CD8-positive, alpha-beta memory T cell (primary cell): Measurements from ENCODE around the gene DPPA4. TPM values are rescaled to one million over a fixed set of nuclear protein-coding genes. Genes with fewer than 3 reads are reported as not detected.

ENCODE experiments used
- CTCF ChIA-PET: fragments of 350-600 bp; sonication (Branson Sonifier 250); formaldehyde crosslinking; loops from one replicate; lab custom pipeline; 2021; ENCODE audit warnings: antibody characterized with exemption; lab: Charles Lee
- POLR2A ChIA-PET: fragments of 350-600 bp; sonication (Branson Sonifier 250); formaldehyde crosslinking; loops from one replicate; lab custom pipeline; 2021; ENCODE audit warnings: antibody characterized with exemption; lab: Charles Lee
- DNase-seq, 5 donors: peaks; one replicate each; pipeline versions ENCODE4 v3.0.0 to v3.0.0-alpha.2; 2020 to 2022; ENCODE audit warnings: mixed read lengths in 1 of 5
- H3K27ac ChIP-seq: one replicate; pipeline ENCODE4 v1.7.0; 2013; ENCODE audit warnings: low read depth, mild to moderate bottlenecking, low read length, moderate library complexity
- H3K27me3 ChIP-seq: 2 replicates; pipeline ENCODE4 v1.7.0; 2013; ENCODE audit warnings: low read length, mild to moderate bottlenecking; ENCODE audit not compliant: insufficient read depth, poor library complexity, severe bottlenecking
- H3K36me3 ChIP-seq: 2 replicates; pipeline ENCODE4 v1.7.0; 2013; ENCODE audit warnings: mild to moderate bottlenecking, low read length, moderate library complexity; ENCODE audit not compliant: insufficient read depth
- H3K4me1 ChIP-seq: 2 replicates; pipeline ENCODE4 v1.7.0; 2013; ENCODE audit warnings: mild to moderate bottlenecking, low read length, moderate library complexity; ENCODE audit not compliant: insufficient read depth
- H3K4me3 ChIP-seq: 2 replicates; pipeline ENCODE4 v1.7.0; 2013; ENCODE audit warnings: mild to moderate bottlenecking, low read length
- H3K9me3 ChIP-seq: 2 replicates; pipeline ENCODE4 v1.7.0; 2013; ENCODE audit warnings: mild to moderate bottlenecking, low read length
- H3K27ac Mint-ChIP-seq, 8 donors: one replicate each; pipeline ENCODE4 v1.8.0; 2020 to 2021; ENCODE audit warnings: mixed read lengths in 8 of 8, mild to moderate bottlenecking in 6 of 8, inconsistent platforms in 3 of 8, moderate library complexity in 3 of 8
- H3K27me3 Mint-ChIP-seq, 2 donors: one replicate each; pipeline ENCODE4 v1.8.0; 2020 to 2021; ENCODE audit warnings: mixed read lengths in 2 of 2, mild to moderate bottlenecking in 1 of 2, moderate library complexity in 1 of 2
- H3K36me3 Mint-ChIP-seq, 3 donors: one replicate each; pipeline ENCODE4 v1.8.0; 2020 to 2021; ENCODE audit warnings: mixed read lengths in 3 of 3, inconsistent platforms in 1 of 3, mild to moderate bottlenecking in 1 of 3
- H3K4me1 Mint-ChIP-seq, 3 donors: one replicate each; pipeline ENCODE4 v1.8.0; 2020 to 2021; ENCODE audit warnings: mixed read lengths in 3 of 3, inconsistent platforms in 1 of 3, mild to moderate bottlenecking in 1 of 3
- H3K4me3 Mint-ChIP-seq, 7 donors: one replicate each; pipeline ENCODE4 v1.8.0; 2020 to 2021; ENCODE audit warnings: mixed read lengths in 7 of 7, mild to moderate bottlenecking in 6 of 7, moderate library complexity in 4 of 7, inconsistent platforms in 2 of 7
- H3K9me3 Mint-ChIP-seq, 5 donors: one replicate each; pipeline ENCODE4 v1.8.0; 2020 to 2022; ENCODE audit warnings: mixed read lengths in 5 of 5, mild to moderate bottlenecking in 3 of 5, moderate library complexity in 2 of 5, inconsistent platforms in 1 of 5
- polyA plus RNA-seq: library from polyadenylated mRNA; unstranded; fragments of 300-500 nt; fragmentation: Illumina TruSeq; gene quantifications from one replicate; pipeline ENCODE4 v1.2.3, GENCODE V29; 2021
- total RNA-seq, 2 experiments: library from RNA; stranded (reverse); gene quantifications; one replicate each; pipeline ENCODE4 v1.2.3, GENCODE V29; 2021

Gene DPPA4
- total and polyA plus RNA-seq, 3 experiments from 2014 or later: 0.16 TPM; not detected in 2

DNA sequence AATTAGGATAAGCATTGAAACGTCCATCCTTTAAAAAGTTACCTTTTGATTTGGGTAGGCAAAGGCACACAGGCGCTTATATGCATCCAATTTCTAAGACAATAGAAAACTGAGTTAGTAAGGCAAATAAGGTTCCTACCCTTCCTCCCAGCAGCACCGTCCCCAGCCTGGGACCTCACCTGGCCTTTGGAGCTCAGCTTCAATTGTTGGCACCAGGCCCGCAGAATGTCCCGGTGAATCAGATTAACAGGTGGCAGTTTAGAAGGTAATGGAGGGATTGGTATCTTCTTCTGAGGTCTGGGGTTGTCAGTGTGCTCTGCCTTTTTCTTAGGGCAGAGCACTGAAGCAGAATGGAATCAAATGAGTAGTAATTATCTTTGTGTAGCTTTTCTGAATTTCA is 5.7 kb downstream of the DPPA4 start:
- no peak overlapping the region for H3K4me3 Mint-ChIP-seq
- peaks cover 7 to 11% of the 10 kb centered on the region in 2 donors for H3K27me3 Mint-ChIP-seq
- ChIA-PET POLR2A (no interaction called here), CTCF (no interaction called here)
- H3K27me3 ChIP-seq: no peaks in the 10 kb centered on the region
- DNase-seq: no peak
- no peaks in the 10 kb centered on the region for H3K4me1 ChIP-seq
- no peak overlapping the region for H3K27ac ChIP-seq
- H3K36me3 Mint-ChIP-seq: no peaks in the 10 kb centered on the region
- H3K9me3 Mint-ChIP-seq: no peaks in the 10 kb centered on the region
- H3K27ac Mint-ChIP-seq: peak overlapping the region in 1 of 8 donors; percentile 29
- no peak overlapping the region for H3K4me3 ChIP-seq
- no peaks in the 10 kb centered on the region for H3K9me3 ChIP-seq
- H3K36me3 ChIP-seq: no peaks in the 10 kb centered on the region
- peaks cover 4 to 8% (median 6%) of the 10 kb centered on the region in 3 donors for H3K4me1 Mint-ChIP-seq

DNA sequence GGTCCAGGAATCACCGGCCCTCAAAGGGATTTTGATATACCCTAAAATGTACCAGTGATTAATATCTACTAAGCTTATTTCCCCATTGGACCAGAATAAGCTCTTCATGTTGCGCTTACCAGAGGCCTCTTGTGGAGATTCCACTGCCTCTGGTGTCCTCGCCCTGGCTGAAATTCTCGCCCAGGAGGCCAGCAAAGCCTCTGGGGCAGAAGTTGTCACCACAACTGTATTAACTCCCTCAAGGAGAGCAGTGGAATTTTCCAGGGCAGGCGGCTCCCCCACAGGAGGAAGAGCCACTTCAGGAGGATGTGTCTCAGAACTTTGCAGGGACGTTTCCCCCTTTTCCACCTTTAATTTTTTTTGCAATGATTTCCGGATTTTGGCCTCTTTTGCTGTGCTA is 6.9 kb downstream of the DPPA4 start:
- Histone ChIP-seq H3K36me3 (no peaks in the 10 kb centered on the region), H3K27ac (no peak overlapping the region), H3K4me3 (no peak overlapping the region), H3K27me3 (no peaks in the 10 kb centered on the region), H3K4me1 (no peaks in the 10 kb centered on the region), H3K9me3 (no peaks in the 10 kb centered on the region)
- CTCF ChIA-PET: no interaction called here
- DNase-seq: no peak
- H3K27ac Mint-ChIP-seq: no peak overlapping the region
- H3K4me3 Mint-ChIP-seq: no peak overlapping the region
- peaks cover 3 to 9% of the 10 kb centered on the region in 2 donors for H3K27me3 Mint-ChIP-seq
- H3K9me3 Mint-ChIP-seq: no peaks in the 10 kb centered on the region
- POLR2A ChIA-PET: no interaction called here
- no peaks in the 10 kb centered on the region for H3K36me3 Mint-ChIP-seq
- no peaks in the 10 kb centered on the region for H3K4me1 Mint-ChIP-seq

DNA sequence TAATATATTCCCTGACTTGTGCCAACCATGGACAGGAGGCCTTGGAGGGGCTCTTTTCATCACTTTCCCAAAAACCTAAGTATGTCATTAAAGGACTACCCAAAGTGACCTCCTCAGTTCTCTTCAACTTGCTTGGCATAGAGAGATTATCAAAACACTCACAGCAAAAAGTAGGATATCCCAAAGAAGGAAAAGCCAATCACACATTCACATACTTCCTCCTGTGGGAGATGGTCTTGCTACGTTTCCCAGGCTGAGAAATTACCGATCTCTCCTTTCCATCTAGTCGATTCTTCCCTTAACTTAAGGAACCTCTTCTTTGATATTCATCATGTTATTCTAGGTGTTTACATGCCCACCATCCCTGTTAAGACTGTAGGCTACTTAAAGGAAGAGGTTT is 9.1 kb downstream of the DPPA4 start:
- no peak overlapping the region for H3K4me3 Mint-ChIP-seq
- DNase-seq: no peak
- H3K27ac Mint-ChIP-seq: no peak overlapping the region
- no peaks in the 10 kb centered on the region for H3K36me3 Mint-ChIP-seq
- no peaks in the 10 kb centered on the region for H3K4me1 Mint-ChIP-seq
- ChIA-PET CTCF (no interaction called here), POLR2A (no interaction called here)
- Histone ChIP-seq H3K9me3 (no peaks in the 10 kb centered on the region), H3K36me3 (no peaks in the 10 kb centered on the region), H3K4me1 (no peaks in the 10 kb centered on the region), H3K27me3 (no peaks in the 10 kb centered on the region), H3K27ac (no peak overlapping the region), H3K4me3 (no peak overlapping the region)
- H3K27me3 Mint-ChIP-seq: peaks cover 2 to 6% of the 10 kb centered on the region in 2 donors
- no peaks in the 10 kb centered on the region for H3K9me3 Mint-ChIP-seq

DNA sequence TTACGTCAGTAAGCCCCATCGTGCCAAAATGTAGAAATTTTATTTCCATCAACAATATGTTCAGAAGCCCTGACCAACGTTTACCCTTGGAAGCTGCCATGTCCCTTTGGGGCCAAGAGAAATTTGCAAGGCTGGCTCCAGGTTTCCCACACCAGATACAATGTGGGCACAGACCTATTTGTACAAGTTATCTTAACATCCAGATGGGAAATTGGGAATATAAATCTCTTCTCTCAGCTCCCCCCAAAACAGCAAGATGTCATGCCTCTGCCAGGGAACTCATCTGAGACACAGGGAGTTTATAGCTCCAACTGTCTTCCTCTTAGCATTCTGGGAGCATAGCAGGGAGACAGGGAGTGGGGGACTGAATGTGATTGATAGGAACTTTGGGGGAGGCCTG is 11.7 kb downstream of the DPPA4 start:
- CTCF ChIA-PET: no interaction called here
- Mint-ChIP-seq H3K9me3 (no peaks in the 10 kb centered on the region), H3K4me1 (no peaks in the 10 kb centered on the region), H3K4me3 (no peak overlapping the region), H3K27me3 (peaks cover 0 to 6% of the 10 kb centered on the region in 2 donors), H3K27ac (no peak overlapping the region), H3K36me3 (no peaks in the 10 kb centered on the region)
- POLR2A ChIA-PET: no interaction called here
- Histone ChIP-seq H3K27me3 (no peaks in the 10 kb centered on the region), H3K4me1 (no peaks in the 10 kb centered on the region), H3K4me3 (no peak overlapping the region), H3K9me3 (no peaks in the 10 kb centered on the region), H3K36me3 (no peaks in the 10 kb centered on the region), H3K27ac (no peak overlapping the region)
- DNase-seq: no peak

DNA sequence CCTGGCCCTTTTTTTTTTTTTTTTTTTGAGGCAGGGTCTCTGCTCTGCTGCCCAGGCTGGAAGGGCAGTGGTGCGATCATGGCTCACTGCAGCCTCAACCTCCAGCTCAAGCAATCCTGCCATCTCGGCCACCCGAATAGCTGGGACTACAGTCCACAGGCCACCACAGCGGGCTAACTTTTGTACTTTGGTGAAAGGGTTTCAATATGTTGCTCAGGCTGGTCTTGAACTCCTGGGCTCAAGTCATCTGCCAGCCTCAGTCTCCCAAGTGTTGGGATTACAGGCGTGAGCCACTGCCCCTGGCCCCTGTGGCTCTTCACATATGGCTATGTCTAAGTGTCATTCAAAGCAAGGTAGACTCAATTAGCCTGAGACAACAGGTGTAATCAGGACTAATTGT is 12.2 kb downstream of the DPPA4 start:
- Mint-ChIP-seq H3K27me3 (peaks cover 0 to 6% of the 10 kb centered on the region in 2 donors), H3K36me3 (no peaks in the 10 kb centered on the region), H3K9me3 (no peaks in the 10 kb centered on the region), H3K27ac (no peak overlapping the region), H3K4me1 (no peaks in the 10 kb centered on the region), H3K4me3 (peak overlapping the region in 1 of 7 donors; percentile 3)
- ChIA-PET CTCF (interaction anchor here (0.7 kb wide), 1 partner anchor 288 kb away, joined by 3 read pairs; no protein-coding TSS in a partner anchor), POLR2A (no interaction called here)
- no peaks in the 10 kb centered on the region for H3K4me1 ChIP-seq
- H3K27me3 ChIP-seq: no peaks in the 10 kb centered on the region
- H3K4me3 ChIP-seq: no peak overlapping the region
- no peak for DNase-seq
- H3K36me3 ChIP-seq: no peaks in the 10 kb centered on the region
- no peaks in the 10 kb centered on the region for H3K9me3 ChIP-seq
- H3K27ac ChIP-seq: no peak overlapping the region

DNA sequence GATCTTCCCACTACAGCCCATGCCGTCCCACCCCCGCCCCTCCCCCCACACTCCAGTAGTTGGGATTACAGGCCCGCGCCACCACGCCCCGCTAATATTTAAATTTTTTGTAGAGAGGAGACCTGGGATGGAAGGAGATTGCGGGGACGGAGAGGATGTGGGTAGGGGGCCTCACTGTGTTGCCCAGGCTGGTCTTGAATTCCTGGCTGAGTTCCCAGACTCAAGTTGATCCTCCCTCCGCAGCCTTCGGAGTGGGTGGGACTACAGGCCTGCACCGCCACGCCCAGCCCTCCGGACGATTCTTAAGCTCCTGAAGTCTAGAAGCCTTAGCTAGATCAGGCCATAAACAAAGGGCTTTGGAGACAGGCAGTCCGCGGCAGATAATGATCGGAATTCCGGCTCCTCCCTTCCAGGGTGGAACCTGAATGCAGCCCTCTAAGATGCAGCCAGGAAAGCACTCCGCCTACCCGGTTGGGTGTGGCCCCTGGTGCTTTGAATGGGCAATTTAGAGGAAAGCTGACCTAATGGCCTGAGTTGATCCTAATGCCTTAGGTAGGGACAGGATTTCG is 21.1 kb downstream of the DPPA4 start, which contains the start of gene DPPA2:
DPPA2 (minus strand) TSS at position 356 of the 569 bp plus-strand sequence. CDS start 1,975 bp downstream, outside the sequence.
- H3K27me3 ChIP-seq: no peaks in the 10 kb centered on the region
- H3K9me3 ChIP-seq: no peaks in the 10 kb centered on the region
- H3K36me3 ChIP-seq: no peaks in the 10 kb centered on the region
- ChIA-PET CTCF (no interaction called here), POLR2A (no interaction called here)
- no peak for DNase-seq
- Mint-ChIP-seq H3K27ac (no peak within 1 kb of the TSS), H3K9me3 (peaks cover 0 to 3% (median 0%) of the 10 kb centered on the region in 5 donors), H3K4me1 (no peaks in the 10 kb centered on the region), H3K27me3 (no peaks in the 10 kb centered on the region), H3K4me3 (no peak within 1 kb of the TSS), H3K36me3 (no peaks in the 10 kb centered on the region)
- H3K27ac ChIP-seq: no peak within 1 kb of the TSS
- no peak within 1 kb of the TSS for H3K4me3 ChIP-seq
- H3K4me1 ChIP-seq: no peaks in the 10 kb centered on the region

DNA sequence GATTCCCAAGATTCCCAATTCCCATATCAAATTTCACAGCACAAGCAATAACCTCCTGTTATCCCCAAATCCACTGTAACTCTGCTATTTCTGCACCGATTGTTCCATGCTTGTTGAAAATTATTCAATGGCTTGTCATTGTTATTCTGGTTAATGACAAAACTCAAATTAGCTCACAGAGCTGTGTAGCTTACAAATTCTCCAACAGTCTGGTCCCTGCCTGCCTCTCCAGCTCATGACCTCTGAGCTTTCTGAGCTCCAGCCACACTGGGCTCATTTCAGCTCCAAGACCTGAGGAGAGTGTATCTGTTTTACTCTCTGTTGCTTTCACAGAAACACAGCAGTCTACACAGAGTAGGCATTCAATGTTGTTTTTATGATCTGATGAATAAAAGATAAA is 24.3 kb downstream of the DPPA4 start:
- CTCF ChIA-PET: no interaction called here

DNA sequence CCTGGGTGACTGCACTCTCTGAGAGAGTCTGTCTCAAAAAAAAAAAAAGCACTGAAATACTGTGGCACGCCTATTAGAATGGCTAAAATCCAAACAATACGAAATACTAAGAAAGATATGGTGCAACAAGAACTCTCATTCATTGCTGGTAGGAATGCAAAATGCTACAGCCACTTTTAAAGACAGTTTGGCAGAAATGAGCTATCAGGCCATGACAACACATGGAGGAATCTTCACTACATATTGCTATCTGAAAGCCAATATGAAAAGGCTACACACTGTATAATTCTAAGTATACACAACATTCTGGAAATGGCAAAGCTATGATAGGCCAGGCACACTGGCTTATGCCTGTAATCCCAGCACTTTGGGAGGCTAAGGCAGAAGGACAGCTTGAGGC is 39.9 kb downstream of the DPPA4 start:
- H3K27me3 Mint-ChIP-seq: no peaks in the 10 kb centered on the region
- peaks cover 0 to 1% (median 0%) of the 10 kb centered on the region in 5 donors for H3K9me3 Mint-ChIP-seq
- Histone ChIP-seq H3K4me3 (no peak overlapping the region), H3K27ac (no peak overlapping the region), H3K36me3 (no peaks in the 10 kb centered on the region), H3K27me3 (no peaks in the 10 kb centered on the region), H3K9me3 (no peaks in the 10 kb centered on the region), H3K4me1 (no peaks in the 10 kb centered on the region)
- no peak for DNase-seq
- ChIA-PET CTCF (no interaction called here), POLR2A (no interaction called here)
- H3K36me3 Mint-ChIP-seq: no peaks in the 10 kb centered on the region
- H3K4me1 Mint-ChIP-seq: no peaks in the 10 kb centered on the region
- no peak overlapping the region for H3K27ac Mint-ChIP-seq
- H3K4me3 Mint-ChIP-seq: no peak overlapping the region

More for the DNA sequence above, 24.3 kb downstream of the DPPA4 start:
- Mint-ChIP-seq H3K36me3 (no peaks in the 10 kb centered on the region), H3K27me3 (no peaks in the 10 kb centered on the region), H3K4me1 (no peaks in the 10 kb centered on the region), H3K4me3 (no peak overlapping the region), H3K27ac (peak overlapping the region in 1 of 8 donors; percentile 26), H3K9me3 (peaks cover 0 to 6% (median 2%) of the 10 kb centered on the region in 5 donors)
- Histone ChIP-seq H3K27ac (no peak overlapping the region), H3K27me3 (no peaks in the 10 kb centered on the region), H3K4me1 (no peaks in the 10 kb centered on the region), H3K36me3 (no peaks in the 10 kb centered on the region), H3K9me3 (no peaks in the 10 kb centered on the region), H3K4me3 (no peak overlapping the region)
- DNase-seq: no peak
- POLR2A ChIA-PET: no interaction called here
